BLaER1 treated with 17β-estradiol and CSF1 and Interleukin-3, amounts not matched to agents 10 nM and 100 nM (cell line): ENCODE results near the gene TYROBP.
A peak's percentile ranks its signal among the peaks of the same experiment; 100 is the strongest.
"Not testable (repeated sequence)": the region's sequence is repeated elsewhere in the genome, so short reads cannot be mapped to it uniquely, and the experiment has no call there.

Source experiments
- H3K27ac ChIP-seq, 11 experiments: shearing (Covaris generic); formaldehyde crosslinking; 2 replicates each; pipeline ENCODE4 v1.8.1; 2022
- H3K27me3 ChIP-seq, 11 experiments: shearing (Covaris generic); formaldehyde crosslinking; 2 replicates each; pipeline ENCODE4 v1.8.1; 2022
- H3K36me3 ChIP-seq, 11 experiments: shearing (Covaris generic); formaldehyde crosslinking; 2 replicates each; pipeline ENCODE4 v1.8.1; 2022
- H3K4me1 ChIP-seq, 10 experiments: shearing (Covaris generic); formaldehyde crosslinking; 2 replicates each; pipeline ENCODE4 v1.8.1; 2022
- H3K4me2 ChIP-seq, 11 experiments: shearing (Covaris generic); formaldehyde crosslinking; 2 replicates each; pipeline ENCODE4 v1.8.1; 2022
- H3K4me3 ChIP-seq, 10 experiments: shearing (Covaris generic); formaldehyde crosslinking; 2 replicates each; pipeline ENCODE4 v1.8.1; 2022
- H3K9ac ChIP-seq, 11 experiments: shearing (Covaris generic); formaldehyde crosslinking; 2 replicates each; pipeline ENCODE4 v1.8.1; 2022
- H3K9me3 ChIP-seq, 11 experiments: shearing (Covaris generic); formaldehyde crosslinking; replicated peaks in 1 of 11; 2 replicates each; pipeline ENCODE4 v1.8.1; 2022
- H4K20me1 ChIP-seq, 11 experiments: shearing (Covaris generic); formaldehyde crosslinking; 2 replicates each; pipeline ENCODE4 v1.8.1; 2022
- Cebpa-rat ChIP-seq, 11 experiments: shearing (Covaris generic); IDR thresholded peaks; 2 replicates each; pipeline ENCODE4 v1.8.1; 2022

Gene TYROBP

DNA sequence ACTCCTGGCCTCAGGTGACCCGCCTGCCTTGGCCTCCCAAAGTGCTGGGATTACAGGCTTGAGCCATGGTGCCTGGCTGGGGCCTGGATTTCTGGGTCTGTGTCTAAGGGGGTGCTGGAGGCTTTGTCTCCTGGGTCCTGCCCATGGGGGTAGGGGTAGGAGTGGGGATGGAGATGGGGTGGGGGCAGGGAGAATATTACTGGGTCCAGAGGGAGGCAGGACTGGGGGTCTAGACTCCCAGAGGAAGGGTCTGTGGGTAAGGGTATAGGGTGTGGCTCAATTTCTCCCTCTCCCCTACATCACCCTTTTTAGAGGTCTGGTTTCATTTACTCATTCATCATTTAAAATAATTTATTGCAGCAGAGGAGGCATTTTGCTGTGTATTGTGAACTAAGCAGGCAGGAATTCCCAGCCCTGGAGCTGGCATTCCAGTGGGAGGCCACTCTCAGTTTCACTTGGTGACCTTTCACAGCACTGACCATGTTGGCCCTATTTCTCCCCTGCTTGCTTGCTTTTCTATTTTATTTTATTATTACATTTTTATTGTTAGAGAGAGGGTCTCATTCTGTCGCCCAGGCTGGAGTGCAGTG, 6.9 kb downstream of the TYROBP start:
- peaks cover 67 to 80% (median 75%) of the 10 kb centered on the region in 10 experiments for H3K4me1 ChIP-seq
- peak overlapping the region; percentile 85 to 99 (median 96) for H3K27ac ChIP-seq
- peak overlapping the region; percentile 78 to 95 (median 86); a peak in 18 of 20 replicates for H3K4me3 ChIP-seq
- H3K9me3 ChIP-seq = no peaks in the 10 kb centered on the region
- H3K4me2 ChIP-seq = peak overlapping the region; percentile 89 to 100 (median 99)
- H3K9ac ChIP-seq = peak overlapping the region; percentile 85 to 92 (median 90)
- no peak for TF ChIP-seq Cebpa-rat (IDR thresholded peaks at IDR 0.05)
- peaks cover 13 to 50% (median 26%) of the 10 kb centered on the region in 11 experiments for H3K36me3 ChIP-seq
- H4K20me1 ChIP-seq = peaks cover 0 to 35% (median 26%) of the 10 kb centered on the region in 11 experiments; a peak in 17 of 22 replicates
- H3K27me3 ChIP-seq = no peaks in the 10 kb centered on the region

DNA sequence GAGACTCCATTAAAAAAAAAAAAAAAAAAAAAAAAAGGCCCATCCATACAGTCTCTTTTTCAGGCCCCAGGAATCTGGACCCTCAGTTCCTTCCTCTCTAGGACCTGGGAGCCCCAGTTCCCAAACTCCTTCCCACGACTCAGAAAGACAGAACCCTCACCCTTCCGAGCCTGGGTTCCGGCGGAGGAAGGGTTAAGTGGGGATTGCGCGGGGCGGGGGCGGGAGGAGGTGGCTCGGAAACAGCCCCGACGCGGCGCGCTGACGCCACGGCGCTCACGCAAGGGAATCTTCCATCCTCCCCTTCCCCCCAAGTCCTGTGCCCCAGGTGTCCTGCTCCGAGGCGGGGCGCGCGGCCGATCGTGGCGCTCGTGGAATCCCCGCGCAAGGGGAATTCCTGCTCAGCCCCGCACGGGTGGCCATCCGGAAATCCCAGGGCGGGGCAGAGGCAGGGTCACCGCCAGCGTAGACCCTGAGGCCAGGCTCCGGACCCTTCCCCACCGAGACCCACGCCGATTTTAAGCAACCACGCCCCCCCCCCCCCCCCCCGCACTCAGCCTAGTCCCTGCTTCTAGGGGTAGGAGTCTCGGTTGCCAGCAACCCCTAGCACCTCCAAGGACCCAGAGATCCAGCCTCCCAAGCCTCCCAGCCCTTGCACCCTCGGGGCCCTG, 8.4 kb downstream of the TYROBP start:
- H3K27ac ChIP-seq = peak overlapping the region; percentile 85 to 99 (median 96)
- peaks cover 0 to 50% (median 39%) of the 10 kb centered on the region in 11 experiments; a peak in 17 of 22 replicates for H4K20me1 ChIP-seq
- no peaks in the 10 kb centered on the region for H3K27me3 ChIP-seq
- peak overlapping the region; percentile 89 to 100 (median 99) for H3K4me2 ChIP-seq
- peaks cover 27 to 52% (median 40%) of the 10 kb centered on the region in 11 experiments for H3K36me3 ChIP-seq
- no peaks in the 10 kb centered on the region for H3K9me3 ChIP-seq
- no peak for TF ChIP-seq Cebpa-rat (IDR thresholded peaks at IDR 0.05)
- peaks cover 53 to 76% (median 66%) of the 10 kb centered on the region in 10 experiments for H3K4me1 ChIP-seq
- peak overlapping the region; percentile 85 to 92 (median 90) for H3K9ac ChIP-seq
- peak overlapping the region; percentile 78 to 95 (median 86) for H3K4me3 ChIP-seq

DNA sequence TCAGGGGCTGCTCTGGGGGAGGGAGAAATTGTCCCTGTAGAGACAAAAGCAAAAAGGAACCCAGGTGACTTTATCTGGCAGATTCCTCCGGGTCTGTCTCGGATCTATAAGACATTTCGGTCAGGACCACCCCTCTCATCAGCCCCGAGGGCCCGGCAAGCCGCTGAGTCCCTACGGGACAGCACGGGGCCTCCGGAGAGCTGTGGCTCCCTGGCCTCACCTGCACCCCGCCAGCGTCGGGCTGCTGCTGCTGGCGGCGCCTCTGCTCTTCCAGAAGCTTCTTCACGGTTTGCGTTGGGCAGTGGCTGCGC, 9.6 kb downstream of the TYROBP start:
- Histone ChIP-seq H3K4me3 (peak overlapping the region; percentile 78 to 95 (median 86)), H3K27ac (peak overlapping the region; percentile 85 to 99 (median 96))
- no peak for TF ChIP-seq Cebpa-rat (IDR thresholded peaks at IDR 0.05)

GRCh38 chr19:35897706-35898451, 10.2 kb downstream of the TYROBP start:
- peak overlapping the region; percentile 78 to 95 (median 86) for H3K4me3 ChIP-seq

More for the DNA sequence above, 9.6 kb downstream of the TYROBP start:
- Histone ChIP-seq H3K9ac (peak overlapping the region; percentile 85 to 92 (median 90)), H3K9me3 (no peaks in the 10 kb centered on the region), H3K4me1 (peaks cover 42 to 75% (median 56%) of the 10 kb centered on the region in 10 experiments), H4K20me1 (peaks cover 0 to 62% (median 52%) of the 10 kb centered on the region in 11 experiments; a peak in 17 of 22 replicates), H3K4me2 (peak overlapping the region; percentile 89 to 100 (median 97)), H3K27me3 (no peaks in the 10 kb centered on the region), H3K36me3 (peaks cover 38 to 58% (median 53%) of the 10 kb centered on the region in 11 experiments)

GRCh38 chr19:35896643-35897040, 11.5 kb downstream of the TYROBP start:
- Histone ChIP-seq H4K20me1 (peaks cover 0 to 80% (median 68%) of the 10 kb centered on the region in 11 experiments; a peak in 17 of 22 replicates), H3K4me1 (peaks cover 24 to 65% (median 37%) of the 10 kb centered on the region in 10 experiments), H3K9me3 (no peaks in the 10 kb centered on the region), H3K4me2 (peak overlapping the region in 5 of 11 experiments; percentile 89 to 100 (median 97); a peak in 9 of 22 replicates), H3K27ac (peak overlapping the region in 2 of 11 experiments; percentile 29 to 98; a peak in 1 of 22 replicates), H3K9ac (peak overlapping the region in 7 of 11 experiments; percentile 0 to 92 (median 88); a peak in 8 of 22 replicates), H3K36me3 (peaks cover 56 to 76% (median 71%) of the 10 kb centered on the region in 11 experiments), H3K27me3 (no peaks in the 10 kb centered on the region), H3K4me3 (peak overlapping the region in 4 of 10 experiments; percentile 86 to 94 (median 90); a peak in 7 of 20 replicates)
- TF ChIP-seq Cebpa-rat (IDR thresholded peaks at IDR 0.05) = no peak

More at GRCh38 chr19:35897706-35898451, 10.2 kb downstream of the TYROBP start:
- peaks cover 44 to 64% (median 58%) of the 10 kb centered on the region in 11 experiments for H3K36me3 ChIP-seq
- H3K27ac ChIP-seq = peak overlapping the region; percentile 85 to 99 (median 96); a peak in 21 of 22 replicates
- H3K27me3 ChIP-seq = no peaks in the 10 kb centered on the region
- peaks cover 36 to 72% (median 50%) of the 10 kb centered on the region in 10 experiments for H3K4me1 ChIP-seq
- H3K9ac ChIP-seq = peak overlapping the region; percentile 85 to 92 (median 90)
- peak overlapping the region; percentile 89 to 100 (median 97) for H3K4me2 ChIP-seq
- no peaks in the 10 kb centered on the region for H3K9me3 ChIP-seq
- peaks cover 0 to 68% (median 57%) of the 10 kb centered on the region in 11 experiments; a peak in 17 of 22 replicates for H4K20me1 ChIP-seq
- TF ChIP-seq Cebpa-rat (IDR thresholded peaks at IDR 0.05) = no peak

DNA sequence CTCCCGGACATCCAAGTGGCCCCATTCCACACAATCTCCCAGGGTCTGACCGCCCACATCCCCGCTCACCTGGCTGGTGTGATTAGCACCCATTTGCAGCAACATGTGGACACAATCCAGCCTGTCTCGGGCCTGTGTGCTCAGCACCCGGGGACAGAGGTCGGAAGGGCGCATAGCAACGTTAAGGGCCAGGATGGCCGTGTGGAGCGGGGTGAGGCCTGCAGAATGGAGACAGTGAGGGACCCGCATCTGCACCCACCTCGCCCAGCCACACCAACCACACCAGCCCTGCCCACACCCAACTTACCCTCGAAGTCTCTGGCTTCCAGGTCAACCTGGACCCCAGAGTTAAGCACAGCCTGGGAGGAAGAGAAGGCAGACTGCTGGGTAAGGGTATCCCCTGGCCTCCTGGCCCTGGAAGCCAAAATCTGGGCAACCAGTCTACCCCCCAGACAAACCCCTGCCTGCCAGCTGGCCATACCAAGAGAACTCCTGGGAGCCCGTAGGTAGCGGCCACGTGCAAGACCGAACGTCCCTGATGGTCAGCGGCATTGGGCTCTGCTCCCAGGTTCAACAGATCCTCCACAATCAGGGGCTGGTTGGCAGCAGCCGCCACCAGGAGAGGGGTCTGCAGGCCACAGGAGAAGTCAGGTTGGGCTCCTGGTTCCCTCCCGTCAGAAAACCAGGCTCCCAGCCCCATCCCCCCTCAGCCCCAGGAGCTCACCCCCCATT, 12.0 kb downstream of the TYROBP start:
- peaks cover 59 to 82% (median 76%) of the 10 kb centered on the region in 11 experiments for H3K36me3 ChIP-seq
- no peak overlapping the region; a peak in 1 of 22 replicates for H3K27ac ChIP-seq
- peaks cover 0 to 86% (median 72%) of the 10 kb centered on the region in 11 experiments; a peak in 17 of 22 replicates for H4K20me1 ChIP-seq
- H3K4me1 ChIP-seq = peaks cover 18 to 60% (median 32%) of the 10 kb centered on the region in 10 experiments
- H3K4me2 ChIP-seq = peak overlapping the region in 5 of 11 experiments; percentile 28 to 100 (median 89); a peak in 8 of 22 replicates
- TF ChIP-seq Cebpa-rat (IDR thresholded peaks at IDR 0.05) = no peak
- H3K27me3 ChIP-seq = no peaks in the 10 kb centered on the region
- H3K9ac ChIP-seq = peak overlapping the region in 5 of 11 experiments; percentile 23 to 90 (median 53); a peak in 7 of 22 replicates
- peak overlapping the region in 4 of 10 experiments; percentile 11 to 94 (median 86); a peak in 5 of 20 replicates for H3K4me3 ChIP-seq
- no peaks in the 10 kb centered on the region for H3K9me3 ChIP-seq

GRCh38 chr19:35894342-35894741, 13.8 kb downstream of the TYROBP start:
- Histone ChIP-seq H3K4me3 (no peak overlapping the region), H4K20me1 (peaks cover 0 to 100% (median 90%) of the 10 kb centered on the region in 11 experiments; a peak in 19 of 22 replicates), H3K27ac (no peak overlapping the region), H3K9ac (peak overlapping the region in 3 of 11 experiments; percentile 8 to 59 (median 48); a peak in 4 of 22 replicates), H3K4me2 (peak overlapping the region in 2 of 11 experiments; percentile 12 to 89; a peak in 3 of 22 replicates), H3K27me3 (no peaks in the 10 kb centered on the region), H3K9me3 (no peaks in the 10 kb centered on the region), H3K36me3 (peaks cover 76 to 99% (median 94%) of the 10 kb centered on the region in 11 experiments), H3K4me1 (peaks cover 13 to 65% (median 25%) of the 10 kb centered on the region in 10 experiments)
- no peak for TF ChIP-seq Cebpa-rat (IDR thresholded peaks at IDR 0.05)

- H3K9ac ChIP-seq = peak overlapping the region in 2 of 11 experiments; percentile 10 to 51; a peak in 3 of 22 replicates
- H3K4me3 ChIP-seq, H3K27me3 ChIP-seq, H3K27ac ChIP-seq, H3K9me3 ChIP-seq: not testable (repeated sequence)
- H3K4me1 ChIP-seq = peaks cover 0 to 49% (median 6%) of the 10 kb centered on the region in 10 experiments; a peak in 10 of 20 replicates
- peaks cover 0 to 100% (median 87%) of the 10 kb centered on the region in 11 experiments; a peak in 19 of 22 replicates for H4K20me1 ChIP-seq
- peak overlapping the region in 1 of 11 experiments; percentile 23; a peak in 1 of 22 replicates for H3K4me2 ChIP-seq
- peaks cover 90 to 100% (median 100%) of the 10 kb centered on the region in 11 experiments for H3K36me3 ChIP-seq
Measured at GRCh38 chr19:35891819-35892218, 16.3 kb downstream of the TYROBP start.
